Measurements from ENCODE around the gene THSD4.

Gene THSD4

GRCh38 chr15:71410347-71410746 lies 295.1 kb downstream of the THSD4 start:
- no peak for TF ChIP-seq CTCF (IDR thresholded peaks at IDR 0.05)

- no peak for TF ChIP-seq CTCF (IDR thresholded peaks at IDR 0.05)
These were observed 296.5 kb downstream of the THSD4 start for GRCh38 chr15:71411538-71412482.

GRCh38 chr15:71413419-71413818 lies 298.1 kb downstream of the THSD4 start:
- TF ChIP-seq CTCF (IDR thresholded peaks at IDR 0.05) = no peak

GRCh38 chr15:71414853-71415252 lies 299.6 kb downstream of the THSD4 start:
- TF ChIP-seq CTCF (IDR thresholded peaks at IDR 0.05) = no peak

GRCh38 chr15:71422530-71423259 lies 307.4 kb downstream of the THSD4 start:
- no peak for TF ChIP-seq CTCF (IDR thresholded peaks at IDR 0.05)

- no peak for TF ChIP-seq CTCF (IDR thresholded peaks at IDR 0.05)
These were observed 309.5 kb downstream of the THSD4 start for GRCh38 chr15:71424765-71425164.

- TF ChIP-seq CTCF (IDR thresholded peaks at IDR 0.05) = no peak
These were observed 310.1 kb downstream of the THSD4 start for GRCh38 chr15:71425388-71425787.

All from LNCAP (cell line).